Activated CD4-positive, alpha-beta memory T cell treated with anti-CD3 and anti-CD28 coated beads for 36 hours (primary cell): ENCODE results near the gene MYO7A. TPM values are rescaled to one million over a fixed set of nuclear protein-coding genes. Genes with fewer than 3 reads are reported as not detected.

ENCODE experiments used
- CTCF ChIA-PET: fragments of 350-600 bp; sonication (Branson Sonifier 250); formaldehyde crosslinking; loops from one replicate; lab custom pipeline; 2021; ENCODE audit warnings: antibody characterized with exemption, inconsistent platforms; lab: Charles Lee
- POLR2A ChIA-PET: fragments of 350-600 bp; sonication (Branson Sonifier 250); formaldehyde crosslinking; loops from one replicate; lab custom pipeline; 2021; ENCODE audit warnings: antibody characterized with exemption; lab: Charles Lee
- DNase-seq: peaks from one replicate; pipeline ENCODE4 v3.0.0-alpha.2; 2020
- H3K27ac Mint-ChIP-seq: one replicate; pipeline ENCODE4 v1.8.0; 2021; ENCODE audit warnings: mixed read lengths
- H3K27me3 Mint-ChIP-seq: one replicate; pipeline ENCODE4 v1.8.0; 2021; ENCODE audit warnings: mixed read lengths
- H3K36me3 Mint-ChIP-seq: one replicate; pipeline ENCODE4 v1.8.0; 2021; ENCODE audit warnings: mixed read lengths
- H3K4me1 Mint-ChIP-seq: one replicate; pipeline ENCODE4 v1.8.0; 2021; ENCODE audit warnings: low read depth, mixed read lengths
- H3K4me3 Mint-ChIP-seq: one replicate; pipeline ENCODE4 v1.8.0; 2021; ENCODE audit warnings: mild to moderate bottlenecking, mixed read lengths
- H3K9me3 Mint-ChIP-seq: one replicate; pipeline ENCODE4 v1.8.0; 2021; ENCODE audit warnings: mixed read lengths
- intact Hi-C: fragments of 100-400 bp; cut with micrococcal nuclease; formaldehyde crosslinking; loops from one replicate; pipeline ENCODE4 v1.15.1; 2023
- total RNA-seq, 2 experiments: library from RNA; stranded (reverse); gene quantifications; one replicate each; pipeline ENCODE4 v1.2.3, GENCODE V29; 2021

Gene MYO7A
- total RNA-seq, 2 experiments from 2014 or later, result 0.29 to 0.38 TPM

GRCh38 chr11:77124041-77124440 lies 4.0 kb upstream of the MYO7A start:
- H3K36me3 Mint-ChIP-seq, result no peaks in the 10 kb centered on the region
- peaks cover 2% of the 10 kb centered on the region for H3K27me3 Mint-ChIP-seq
- no peak overlapping the region for H3K27ac Mint-ChIP-seq
- no peaks in the 10 kb centered on the region for H3K9me3 Mint-ChIP-seq
- intact Hi-C loops, result no loop called here
- POLR2A ChIA-PET, result no interaction called here
- no peak overlapping the region for H3K4me3 Mint-ChIP-seq
- DNase-seq, result no peak
- CTCF ChIA-PET, result interaction anchor here (0.9 to 1.8 kb wide), 2 partner anchors 23 to 64 kb away, joined by 4 to 5 read pairs; no protein-coding TSS in a partner anchor
- H3K4me1 Mint-ChIP-seq, result peaks cover 5% of the 10 kb centered on the region

- intact Hi-C loops, result no loop called here
- Mint-ChIP-seq H3K27me3 (peaks cover 2% of the 10 kb centered on the region), H3K4me3 (no peak overlapping the region), H3K4me1 (peaks cover 5% of the 10 kb centered on the region), H3K36me3 (no peaks in the 10 kb centered on the region), H3K27ac (no peak overlapping the region), H3K9me3 (no peaks in the 10 kb centered on the region)
- CTCF ChIA-PET, result interaction anchor here (0.9 to 1.8 kb wide), 2 partner anchors 23 to 63 kb away, joined by 4 to 5 read pairs; no protein-coding TSS in a partner anchor
- DNase-seq, result no peak
- POLR2A ChIA-PET, result interaction anchor here (0.6 kb wide), 1 partner anchor 570 kb away, joined by 3 read pairs; no protein-coding TSS in a partner anchor
Measured at GRCh38 chr11:77124488-77124887, 3.6 kb upstream of the MYO7A start.

GRCh38 chr11:77125191-77125590 lies 2.9 kb upstream of the MYO7A start:
- intact Hi-C loops, result no loop called here
- DNase-seq, result no peak
- ChIA-PET CTCF (interaction anchor here (0.9 to 5.8 kb wide), 2 partner anchors 63 kb away, joined by 4 to 149 read pairs; no protein-coding TSS in a partner anchor), POLR2A (interaction anchor here (0.6 kb wide), 1 partner anchor 571 kb away, joined by 3 read pairs; no protein-coding TSS in a partner anchor)
- Mint-ChIP-seq H3K4me1 (peaks cover 5% of the 10 kb centered on the region), H3K27ac (no peak overlapping the region), H3K9me3 (no peaks in the 10 kb centered on the region), H3K4me3 (no peak overlapping the region), H3K36me3 (no peaks in the 10 kb centered on the region), H3K27me3 (peaks cover 2% of the 10 kb centered on the region)

- intact Hi-C loops, result loop anchor here (2.0 kb wide), 1 partner anchor 423 kb away; no protein-coding TSS in a partner anchor
- Mint-ChIP-seq H3K9me3 (no peaks in the 10 kb centered on the region), H3K27ac (no peak overlapping the region), H3K27me3 (peaks cover 2% of the 10 kb centered on the region), H3K4me1 (peaks cover 5% of the 10 kb centered on the region), H3K4me3 (no peak overlapping the region), H3K36me3 (no peaks in the 10 kb centered on the region)
- CTCF ChIA-PET, result interaction anchor here (4.0 to 5.8 kb wide), 2 partner anchors 63 to 423 kb away, joined by 36 to 149 read pairs; no protein-coding TSS in a partner anchor
- DNase-seq, result no peak
- POLR2A ChIA-PET, result no interaction called here
Measured at GRCh38 chr11:77125695-77126094, 2.4 kb upstream of the MYO7A start.

- ChIA-PET CTCF (interaction anchor here (0.7 to 5.8 kb wide), 26 partner anchors 10 to 567 kb away, joined by 3 to 149 read pairs (median 6); no protein-coding TSS in a partner anchor), POLR2A (no interaction called here)
- no peak overlapping the region for H3K4me3 Mint-ChIP-seq
- DNase-seq, result no peak
- H3K36me3 Mint-ChIP-seq, result no peaks in the 10 kb centered on the region
- H3K9me3 Mint-ChIP-seq, result no peaks in the 10 kb centered on the region
- no peak overlapping the region for H3K27ac Mint-ChIP-seq
- intact Hi-C loops, result loop anchor here (2.0 kb wide), 1 partner anchor 423 kb away; no protein-coding TSS in a partner anchor
- peaks cover 2% of the 10 kb centered on the region for H3K27me3 Mint-ChIP-seq
- H3K4me1 Mint-ChIP-seq, result peaks cover 5% of the 10 kb centered on the region
Measured at GRCh38 chr11:77126156-77126775, 1.8 kb upstream of the MYO7A start.

GRCh38 chr11:77126861-77127234 lies 1.2 kb upstream of the MYO7A start:
- no peaks in the 10 kb centered on the region for H3K9me3 Mint-ChIP-seq

GRCh38 chr11:77127235-77127911 lies 673 bp upstream of the MYO7A start:
- H3K27ac Mint-ChIP-seq, result no peak overlapping the region
- H3K9me3 Mint-ChIP-seq, result no peaks in the 10 kb centered on the region
- H3K27me3 Mint-ChIP-seq, result peaks cover 2% of the 10 kb centered on the region
- CTCF ChIA-PET, result interaction anchor here (0.5 to 5.8 kb wide), 49 partner anchors 9 to 566 kb away, joined by 3 to 149 read pairs (median 4); no protein-coding TSS in a partner anchor
- POLR2A ChIA-PET, result interaction anchor here (0.9 kb wide), 1 partner anchor 59 kb away, joined by 4 read pairs; no protein-coding TSS in a partner anchor
- intact Hi-C loops, result loop anchor here (1.0 to 2.0 kb wide), 2 partner anchors 61 to 421 kb away; no protein-coding TSS in a partner anchor
- peaks cover 5% of the 10 kb centered on the region for H3K4me1 Mint-ChIP-seq
- H3K36me3 Mint-ChIP-seq, result no peaks in the 10 kb centered on the region
- DNase-seq, result peak; percentile 67
- peak overlapping the region; percentile 29 for H3K4me3 Mint-ChIP-seq

More at GRCh38 chr11:77126861-77127234, 1.2 kb upstream of the MYO7A start:
- ChIA-PET CTCF (interaction anchor here (0.5 to 5.8 kb wide), 48 partner anchors 10 to 566 kb away, joined by 3 to 149 read pairs (median 4); no protein-coding TSS in a partner anchor), POLR2A (interaction anchor here (0.9 kb wide), 1 partner anchor 60 kb away, joined by 4 read pairs; no protein-coding TSS in a partner anchor)
- no peak for DNase-seq
- Mint-ChIP-seq H3K36me3 (no peaks in the 10 kb centered on the region), H3K27me3 (peaks cover 2% of the 10 kb centered on the region), H3K4me1 (peaks cover 5% of the 10 kb centered on the region), H3K27ac (no peak overlapping the region), H3K4me3 (peak overlapping the region; percentile 8)
- intact Hi-C loops, result loop anchor here (1.0 to 2.0 kb wide), 2 partner anchors 61 to 422 kb away; no protein-coding TSS in a partner anchor

GRCh38 chr11:77129069-77129841 lies 1.2 kb downstream of the MYO7A start:
- peaks cover 5% of the 10 kb centered on the region for H3K4me1 Mint-ChIP-seq
- ChIA-PET POLR2A (no interaction called here), CTCF (interaction anchor here (0.6 to 5.8 kb wide), 5 partner anchors 38 to 488 kb away, joined by 3 to 149 read pairs (median 12); no protein-coding TSS in a partner anchor)
- no peak for DNase-seq
- no peak overlapping the region for H3K4me3 Mint-ChIP-seq
- peaks cover 2% of the 10 kb centered on the region for H3K27me3 Mint-ChIP-seq
- no peaks in the 10 kb centered on the region for H3K9me3 Mint-ChIP-seq
- intact Hi-C loops, result no loop called here
- H3K36me3 Mint-ChIP-seq, result no peaks in the 10 kb centered on the region
- no peak overlapping the region for H3K27ac Mint-ChIP-seq

- Mint-ChIP-seq H3K4me1 (peaks cover 5% of the 10 kb centered on the region), H3K27me3 (peaks cover 2% of the 10 kb centered on the region), H3K36me3 (no peaks in the 10 kb centered on the region), H3K9me3 (no peaks in the 10 kb centered on the region), H3K27ac (no peak overlapping the region), H3K4me3 (no peak overlapping the region)
- DNase-seq, result no peak
- intact Hi-C loops, result no loop called here
- POLR2A ChIA-PET, result no interaction called here
- CTCF ChIA-PET, result interaction anchor here (0.6 to 5.8 kb wide), 6 partner anchors 35 to 487 kb away, joined by 3 to 149 read pairs (median 3); no protein-coding TSS in a partner anchor
Measured at GRCh38 chr11:77129842-77130756, 2.1 kb downstream of the MYO7A start.

GRCh38 chr11:77130763-77131513 lies 2.9 kb downstream of the MYO7A start:
- H3K36me3 Mint-ChIP-seq, result no peaks in the 10 kb centered on the region
- H3K4me3 Mint-ChIP-seq, result no peak overlapping the region
- H3K9me3 Mint-ChIP-seq, result no peaks in the 10 kb centered on the region
- peaks cover 5% of the 10 kb centered on the region for H3K4me1 Mint-ChIP-seq
- DNase-seq, result no peak
- intact Hi-C loops, result no loop called here
- H3K27ac Mint-ChIP-seq, result no peak overlapping the region
- ChIA-PET CTCF (interaction anchor here (0.8 to 5.8 kb wide), 4 partner anchors 35 to 417 kb away, joined by 3 to 149 read pairs (median 4); no protein-coding TSS in a partner anchor), POLR2A (no interaction called here)
- peaks cover 2% of the 10 kb centered on the region for H3K27me3 Mint-ChIP-seq
